Glutamatergic neuron (in vitro differentiated cells): ENCODE data around the gene TLL2. TPM values are rescaled to one million over a fixed set of nuclear protein-coding genes. Genes with fewer than 3 reads are reported as not detected.

Experiments
- DNase-seq: peaks from one replicate; pipeline ENCODE4 v3.0.0; 2022
- H3K27ac Mint-ChIP-seq: one replicate; pipeline ENCODE4 v1.8.0; 2020; ENCODE audit warnings: mild to moderate bottlenecking, mixed read lengths, inconsistent platforms; ENCODE audit not compliant: unreplicated experiment
- H3K27me3 Mint-ChIP-seq: one replicate; pipeline ENCODE4 v1.8.0; 2020; ENCODE audit warnings: mild to moderate bottlenecking, moderate library complexity, mixed read lengths, inconsistent platforms; ENCODE audit not compliant: unreplicated experiment
- H3K36me3 Mint-ChIP-seq: one replicate; pipeline ENCODE4 v1.8.0; 2020; ENCODE audit warnings: mild to moderate bottlenecking, mixed read lengths, inconsistent platforms; ENCODE audit not compliant: unreplicated experiment
- H3K4me1 Mint-ChIP-seq: one replicate; pipeline ENCODE4 v1.8.0; 2020; ENCODE audit warnings: mild to moderate bottlenecking, low read depth, mixed read lengths, inconsistent platforms; ENCODE audit not compliant: unreplicated experiment
- H3K4me3 Mint-ChIP-seq: one replicate; pipeline ENCODE4 v1.8.0; 2020; ENCODE audit warnings: mild to moderate bottlenecking, mixed read lengths, inconsistent platforms; ENCODE audit not compliant: unreplicated experiment
- H3K9me3 Mint-ChIP-seq: one replicate; pipeline ENCODE4 v1.8.0; 2020; ENCODE audit warnings: mild to moderate bottlenecking, moderate library complexity, mixed read lengths, inconsistent platforms; ENCODE audit not compliant: unreplicated experiment
- CTCF ChIP-seq: fragments of 200-600 bp; sonication (generic); IDR thresholded peaks from one replicate; pipeline ENCODE4 v1.5.0; 2021; ENCODE audit not compliant: partially characterized antibody, unreplicated experiment
- total RNA-seq: library from RNA; stranded (reverse); fragmentation: NEBNext Ultra II Directional; extraction: Animal tissue kit (Norgen Biotek cat#: 25700); gene quantifications from one replicate; pipeline ENCODE4 v1.2.1, GENCODE V29; 2021; ENCODE audit not compliant: unreplicated experiment

The TLL2 gene
- total RNA-seq, 1 donor from 2014 or later: 0.17 TPM

GRCh38 chr10:96324447-96324846 is 189.3 kb downstream of the TLL2 start:
- no peak overlapping the region for H3K27ac Mint-ChIP-seq
- no peaks in the 10 kb centered on the region for H3K9me3 Mint-ChIP-seq
- no peak overlapping the region for H3K4me3 Mint-ChIP-seq
- TF ChIP-seq CTCF: no peak
- H3K36me3 Mint-ChIP-seq: no peaks in the 10 kb centered on the region
- H3K27me3 Mint-ChIP-seq: no peaks in the 10 kb centered on the region
- DNase-seq: no peak
- no peaks in the 10 kb centered on the region for H3K4me1 Mint-ChIP-seq

GRCh38 chr10:96322275-96322674 is 191.5 kb downstream of the TLL2 start:
- Mint-ChIP-seq H3K4me3 (no peak overlapping the region), H3K9me3 (no peaks in the 10 kb centered on the region), H3K36me3 (no peaks in the 10 kb centered on the region), H3K27me3 (no peaks in the 10 kb centered on the region), H3K4me1 (no peaks in the 10 kb centered on the region), H3K27ac (no peak overlapping the region)
- DNase-seq: no peak
- TF ChIP-seq CTCF: no peak

GRCh38 chr10:96321822-96322221 is 191.9 kb downstream of the TLL2 start:
- H3K27ac Mint-ChIP-seq: no peak overlapping the region
- no peak for TF ChIP-seq CTCF
- no peaks in the 10 kb centered on the region for H3K36me3 Mint-ChIP-seq
- no peak overlapping the region for H3K4me3 Mint-ChIP-seq
- H3K9me3 Mint-ChIP-seq: no peaks in the 10 kb centered on the region
- H3K27me3 Mint-ChIP-seq: no peaks in the 10 kb centered on the region
- no peak for DNase-seq
- no peaks in the 10 kb centered on the region for H3K4me1 Mint-ChIP-seq

- Mint-ChIP-seq H3K36me3 (no peaks in the 10 kb centered on the region), H3K4me1 (peaks cover 4% of the 10 kb centered on the region), H3K27me3 (no peaks in the 10 kb centered on the region), H3K4me3 (no peak overlapping the region), H3K27ac (no peak overlapping the region), H3K9me3 (no peaks in the 10 kb centered on the region)
- no peak for TF ChIP-seq CTCF
- no peak for DNase-seq
Measured at GRCh38 chr10:96319754-96320474, 193.8 kb downstream of the TLL2 start.

GRCh38 chr10:96317067-96317833 is 196.5 kb downstream of the TLL2 start:
- peaks cover 1% of the 10 kb centered on the region for H3K27me3 Mint-ChIP-seq
- no peak overlapping the region for H3K27ac Mint-ChIP-seq
- no peak for DNase-seq
- no peak overlapping the region for H3K4me3 Mint-ChIP-seq
- no peaks in the 10 kb centered on the region for H3K36me3 Mint-ChIP-seq
- H3K4me1 Mint-ChIP-seq: peaks cover 4% of the 10 kb centered on the region
- H3K9me3 Mint-ChIP-seq: no peaks in the 10 kb centered on the region
- TF ChIP-seq CTCF: no peak
